GM19395 (cell line): ENCODE data around the gene SMARCB1.

Experiments used
- ATAC-seq: cut with Tn5 transposase; IDR thresholded peaks from one replicate; pipeline ENCODE4 v1.9.1; 2021; ENCODE audit warnings: mild to moderate bottlenecking, moderate library complexity; ENCODE audit not compliant: unreplicated experiment

The SMARCB1 gene

DNA sequence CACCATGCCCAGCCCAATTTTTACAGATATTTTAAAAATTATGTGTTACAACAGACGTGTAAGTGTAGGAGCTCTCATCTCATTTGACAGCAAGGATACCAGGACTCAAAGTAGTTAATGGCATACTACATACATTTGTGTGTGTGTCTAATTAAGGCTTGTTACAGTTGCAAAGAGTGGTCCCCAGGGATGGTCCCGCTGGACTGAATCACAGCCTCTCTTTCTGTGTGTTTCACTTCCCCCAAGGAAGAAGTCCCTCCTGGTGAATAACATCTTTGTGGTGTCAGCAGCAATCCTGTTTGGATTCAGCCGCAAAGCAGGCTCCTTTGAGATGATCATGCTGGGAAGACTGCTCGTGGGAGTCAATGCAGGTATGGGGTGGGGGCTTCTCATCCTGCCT lies 88.1 kb downstream of the SMARCB1 start:
- ATAC-seq = no peak

DNA sequence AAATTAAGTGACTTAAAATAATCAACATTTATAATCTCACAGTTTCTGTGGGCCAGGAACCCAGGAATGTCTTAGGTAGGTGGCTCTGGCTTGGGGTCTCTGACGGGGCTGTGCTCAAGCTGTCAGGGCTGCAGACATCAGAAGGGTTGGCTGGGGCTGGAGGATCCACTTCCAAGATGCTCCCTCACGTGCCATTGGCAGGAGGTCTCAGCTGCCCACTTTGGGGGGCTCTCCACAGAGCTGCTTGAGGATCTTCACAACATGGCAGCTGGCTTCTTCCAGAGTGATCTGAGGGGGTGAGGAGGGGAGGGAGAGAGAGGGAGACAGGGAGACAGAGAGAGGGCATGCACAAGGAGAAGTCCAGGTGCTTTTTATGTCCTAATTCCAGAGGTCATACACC lies 89.0 kb downstream of the SMARCB1 start:
- ATAC-seq = no peak

DNA sequence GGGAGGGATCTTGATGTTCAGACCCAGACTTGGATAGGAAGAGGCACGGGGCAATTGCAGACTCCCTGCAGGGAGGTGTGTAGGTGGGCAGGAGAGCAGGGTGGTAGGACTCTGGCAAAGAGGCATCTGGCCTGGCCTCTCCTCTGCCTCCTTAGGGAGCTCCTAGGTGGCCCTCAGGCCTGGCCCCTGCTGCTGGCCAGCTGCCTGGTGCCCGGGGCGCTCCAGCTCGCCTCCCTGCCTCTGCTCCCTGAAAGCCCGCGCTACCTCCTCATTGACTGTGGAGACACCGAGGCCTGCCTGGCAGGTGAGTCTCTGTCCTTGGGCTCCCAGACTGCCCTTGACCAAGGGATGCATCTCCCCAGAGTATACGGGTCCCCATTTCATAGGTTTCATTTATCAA lies 90.8 kb downstream of the SMARCB1 start:
- no peak for ATAC-seq

DNA sequence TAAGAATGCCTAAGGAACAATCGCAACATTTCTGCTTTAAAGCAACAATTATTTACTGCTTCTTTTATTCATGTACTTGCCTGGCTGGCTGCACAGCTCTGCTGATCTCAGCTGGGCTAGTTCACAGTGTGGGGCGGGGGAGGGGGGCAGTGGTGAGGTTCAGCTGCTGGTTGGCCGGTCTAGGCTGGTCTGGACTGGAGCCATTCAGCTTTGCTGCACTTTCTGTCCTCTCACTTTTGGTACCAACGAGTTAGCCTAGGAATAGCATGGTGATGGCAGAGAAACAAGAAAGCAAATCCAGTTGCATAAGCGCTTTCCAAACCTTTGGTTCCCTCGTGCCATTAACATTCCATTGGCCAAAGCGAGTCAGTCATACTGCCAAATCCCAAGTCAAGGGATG lies 91.5 kb downstream of the SMARCB1 start:
- no peak for ATAC-seq

DNA sequence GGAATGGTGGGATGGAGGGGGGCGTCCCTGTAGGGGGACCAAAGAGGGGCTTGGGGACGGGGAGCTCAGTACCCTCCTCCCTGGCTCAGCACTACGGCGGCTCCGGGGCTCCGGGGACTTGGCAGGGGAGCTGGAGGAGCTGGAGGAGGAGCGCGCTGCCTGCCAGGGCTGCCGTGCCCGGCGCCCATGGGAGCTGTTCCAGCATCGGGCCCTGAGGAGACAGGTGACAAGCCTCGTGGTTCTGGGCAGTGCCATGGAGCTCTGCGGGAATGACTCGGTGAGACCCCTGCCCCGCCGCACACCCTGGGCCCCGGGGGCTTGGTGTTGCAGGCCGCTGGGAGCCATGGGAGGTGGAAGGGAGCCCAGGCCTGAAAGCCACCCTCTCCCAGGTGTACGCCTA lies 95.6 kb downstream of the SMARCB1 start:
- no peak for ATAC-seq

DNA sequence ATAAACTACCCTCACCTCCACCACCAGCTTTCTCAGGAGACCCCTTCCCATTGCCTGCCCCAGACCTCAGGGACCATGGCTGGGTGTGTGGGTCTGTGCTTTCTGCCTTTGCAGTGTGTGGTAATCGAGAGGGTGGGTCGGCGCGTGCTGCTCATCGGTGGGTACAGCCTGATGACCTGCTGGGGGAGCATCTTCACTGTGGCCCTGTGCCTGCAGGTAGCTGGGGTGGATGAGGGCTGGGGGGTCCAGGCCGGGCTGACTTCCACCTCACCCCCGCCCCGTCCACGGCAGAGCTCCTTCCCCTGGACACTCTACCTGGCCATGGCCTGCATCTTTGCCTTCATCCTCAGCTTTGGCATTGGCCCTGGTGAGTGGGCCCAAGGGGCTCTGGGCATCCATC lies 96.9 kb downstream of the SMARCB1 start:
- no peak for ATAC-seq

DNA sequence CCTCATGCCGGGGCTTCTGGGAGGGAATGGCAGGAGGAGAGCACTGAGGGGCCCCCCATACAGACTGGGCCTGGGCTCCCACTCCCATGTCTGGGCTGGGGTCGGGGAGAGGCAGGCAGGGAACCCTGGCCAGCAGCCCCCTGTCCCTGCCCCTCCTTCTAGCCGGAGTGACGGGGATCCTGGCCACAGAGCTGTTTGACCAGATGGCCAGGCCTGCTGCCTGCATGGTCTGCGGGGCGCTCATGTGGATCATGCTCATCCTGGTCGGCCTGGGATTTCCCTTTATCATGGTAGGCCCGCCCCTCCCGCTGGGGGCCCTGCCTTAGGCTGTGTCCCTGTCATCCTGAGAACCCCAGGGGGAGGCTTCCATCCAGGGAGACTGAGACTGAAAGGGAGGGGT lies 97.4 kb downstream of the SMARCB1 start:
- ATAC-seq = no peak
